Keratinocyte (primary cell): ENCODE measurements around the gene RIMS4. TPM values are rescaled to one million over a fixed set of nuclear protein-coding genes. Genes with fewer than 3 reads are reported as not detected.

Experiments used
- DNase-seq: peaks from one replicate; pipeline ENCODE4 v3.0.0-alpha.2; 2011; ENCODE audit warnings: low read depth, missing footprints, low spot score
- FAIRE-seq: peaks from 2 replicates; lab custom pipeline; 2011; peaks lifted over from hg19 to GRCh38; lab: Jason Lieb, UNC
- H2AFZ ChIP-seq: 2 replicates; pipeline ENCODE4 v1.6.0; 2012; ENCODE audit warnings: low read length, control low read depth, inconsistent platforms; ENCODE audit not compliant: control insufficient read depth
- H3K27ac ChIP-seq: 2 replicates; pipeline ENCODE4 v1.5.1; 2011; ENCODE audit warnings: low read length; ENCODE audit not compliant: control insufficient read depth, insufficient read depth
- H3K27me3 ChIP-seq: 3 replicates; pipeline ENCODE4 v1.6.0; 2011; ENCODE audit warnings: low read length; ENCODE audit not compliant: control insufficient read depth, insufficient read depth; ENCODE audit errors: extremely low read depth
- H3K36me3 ChIP-seq, 2 experiments: 2 replicates in 1 of 2; 3 replicates in 1 of 2; pipeline ENCODE4 v1.5.1; 2011; ENCODE audit warnings: low read length in 2 of 2, mild to moderate bottlenecking in 1 of 2; ENCODE audit not compliant: control insufficient read depth in 2 of 2, insufficient read depth in 2 of 2; ENCODE audit errors: extremely low read depth in 1 of 2
- H3K4me1 ChIP-seq: 3 replicates; pipeline ENCODE4 v1.5.1; 2011; ENCODE audit warnings: low read length; ENCODE audit not compliant: control insufficient read depth, insufficient read depth; ENCODE audit errors: extremely low read depth
- H3K4me2 ChIP-seq: 3 replicates; pipeline ENCODE4 v1.6.0; 2011; ENCODE audit warnings: low read depth, low read length; ENCODE audit not compliant: control insufficient read depth, insufficient read depth; ENCODE audit errors: extremely low read depth
- H3K4me3 ChIP-seq, 3 experiments: fragments of 200-600 bp in 1 of 3; sonication (generic) in 1 of 3; 2 replicates in 2 of 3; 3 replicates in 1 of 3; pipeline ENCODE4 v1.5.1; 2011 to 2016; ENCODE audit warnings: low read length in 3 of 3, mild to moderate bottlenecking in 3 of 3, control low read depth in 2 of 3, inconsistent platforms in 1 of 3, low read depth in 1 of 3, mixed read lengths in 1 of 3, mixed run types in 1 of 3, moderate library complexity in 1 of 3; ENCODE audit not compliant: control insufficient read depth in 2 of 3, insufficient read depth in 2 of 3; ENCODE audit errors: extremely low read depth in 1 of 3
- H3K79me2 ChIP-seq: 2 replicates; pipeline ENCODE4 v1.6.0; 2012; ENCODE audit warnings: low read length; ENCODE audit not compliant: control insufficient read depth, insufficient read depth
- H3K9ac ChIP-seq: 3 replicates; pipeline ENCODE4 v1.6.0; 2011; ENCODE audit warnings: low read length; ENCODE audit not compliant: control insufficient read depth, insufficient read depth; ENCODE audit errors: extremely low read depth
- H3K9me1 ChIP-seq: 3 replicates; pipeline ENCODE4 v1.6.0; 2011; ENCODE audit warnings: low read length; ENCODE audit not compliant: control insufficient read depth, insufficient read depth; ENCODE audit errors: extremely low read depth
- H3K9me3 ChIP-seq: 2 replicates; pipeline ENCODE4 v1.5.1; 2012; ENCODE audit warnings: low read depth, low read length; ENCODE audit not compliant: control insufficient read depth
- H4K20me1 ChIP-seq: 3 replicates; pipeline ENCODE4 v1.6.0; 2011; ENCODE audit warnings: low read length; ENCODE audit not compliant: control insufficient read depth, insufficient read depth; ENCODE audit errors: extremely low read depth
- CTCF ChIP-seq, 3 experiments: IDR thresholded peaks in 1 of 3; conservative IDR thresholded peaks in 1 of 3; optimal IDR thresholded peaks in 1 of 3; 2 replicates in 2 of 3; 3 replicates in 1 of 3; pipeline versions ENCODE3 to v1.5.1; 2011; ENCODE audit warnings: low read length in 3 of 3, mild to moderate bottlenecking in 3 of 3, moderate library complexity in 2 of 3, control low read depth in 1 of 3, inconsistent platforms in 1 of 3; ENCODE audit not compliant: insufficient read depth in 2 of 3; ENCODE audit errors: extremely low read depth in 1 of 3
- EZH2 ChIP-seq: IDR thresholded peaks from one replicate; pipeline ENCODE4 v1.6.1; 2012; ENCODE audit warnings: inconsistent platforms, mild to moderate bottlenecking, low read length, moderate library complexity
- dilution Hi-C: fragments of 300-500 bp; cut with MboI; formaldehyde crosslinking; loops from one replicate; pipeline ENCODE4 v1.7.0; 2020; ENCODE audit warnings: low sequenced_read_pairs; ENCODE audit not compliant: extremely low pct_ligation_motif_present
- polyA plus RNA-seq, 5 experiments: library from polyadenylated mRNA; depleted of rRNA in 3 of 5; stranded (reverse) in 3 of 5; stranded (forward) in 1 of 5; unstranded in 1 of 5; fragments of >200 nt; gene quantifications; 1 replicate in 1 of 5; 2 replicates in 3 of 5; 3 replicates in 1 of 5; pipeline versions ENCODE4 v1.2.1 to v1.2.3, GENCODE V29; 2011 to 2012; ENCODE audit warnings: missing spikeins in 2 of 5, low read depth in 1 of 5, low replicate concordance in 1 of 5

The RIMS4 gene
- polyA plus RNA-seq, 1 donor (not counting 4 experiments of a cell fraction or from before 2014, with no cell fraction given): not detected

DNA sequence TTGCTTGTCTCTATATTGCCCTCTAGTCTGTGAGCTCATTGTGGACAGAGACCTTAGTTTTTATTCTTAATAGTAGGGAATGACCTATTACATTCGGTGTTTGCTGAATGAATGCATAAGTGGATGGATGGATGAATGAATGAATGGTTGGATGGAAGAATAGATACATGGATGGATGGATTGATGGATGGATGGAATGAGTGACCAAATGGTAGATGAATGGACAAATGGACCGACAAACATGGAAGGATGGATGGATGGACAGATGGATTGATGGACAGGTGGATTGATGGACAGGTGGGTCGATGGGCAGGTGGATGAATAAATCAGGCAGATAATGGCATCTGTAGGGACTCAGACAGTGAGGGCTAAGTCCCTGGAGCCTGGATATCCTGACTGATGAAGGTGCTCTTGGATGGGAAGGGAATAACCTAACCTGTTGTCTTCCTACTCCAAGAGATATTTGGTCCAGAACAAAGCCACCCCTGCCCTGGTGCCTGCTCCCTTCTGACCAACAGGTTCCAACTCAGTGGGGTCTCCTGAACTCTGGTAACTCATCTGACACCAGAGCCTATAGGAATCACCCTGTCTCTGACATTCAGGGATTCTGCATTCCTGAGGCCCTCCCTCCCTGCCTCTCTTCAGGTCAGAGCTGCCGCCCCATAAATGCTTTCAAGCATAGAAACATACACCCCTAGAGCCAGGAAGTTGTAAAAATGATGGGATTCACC lies 104.8 kb downstream of the RIMS4 start:
- dilution Hi-C loops: no loop called here
- H3K27ac ChIP-seq: no peak overlapping the region

GRCh38 chr20:44704551-44704971 lies 105.8 kb downstream of the RIMS4 start:
- Histone ChIP-seq H3K4me2 (no peak overlapping the region), H3K27me3 (no peaks in the 10 kb centered on the region), H3K79me2 (no peaks in the 10 kb centered on the region), H3K9me1 (no peaks in the 10 kb centered on the region), H2AFZ (no peak overlapping the region), H4K20me1 (no peaks in the 10 kb centered on the region), H3K9ac (no peak overlapping the region), H3K4me3 (no peak overlapping the region), H3K27ac (no peak overlapping the region), H3K36me3 (no peaks in the 10 kb centered on the region), H3K4me1 (no peaks in the 10 kb centered on the region), H3K9me3 (no peaks in the 10 kb centered on the region)
- dilution Hi-C loops: no loop called here
- TF ChIP-seq CTCF (optimal IDR thresholded peaks at IDR 0.05 in 1 of 3, IDR thresholded peaks at IDR 0.05 in 1 of 3, conservative IDR thresholded peaks at IDR 0.05 in 1 of 3; ENCODE audit: extremely low read depth in 1 of 3, insufficient read depth in 2 of 3, low read length in 3 of 3) (no peak), EZH2 (no peak)
- DNase-seq (no peak), FAIRE-seq (no peak)

More for the DNA sequence above, 104.8 kb downstream of the RIMS4 start:
- Histone ChIP-seq H3K27me3 (no peaks in the 10 kb centered on the region), H3K4me1 (no peaks in the 10 kb centered on the region), H4K20me1 (no peaks in the 10 kb centered on the region), H3K36me3 (no peaks in the 10 kb centered on the region), H3K4me2 (no peak overlapping the region), H3K9me3 (no peaks in the 10 kb centered on the region), H3K9ac (no peak overlapping the region), H3K79me2 (no peaks in the 10 kb centered on the region), H3K4me3 (no peak overlapping the region), H2AFZ (no peak overlapping the region), H3K9me1 (no peaks in the 10 kb centered on the region)
- FAIRE-seq (no peak), DNase-seq (no peak)
- TF ChIP-seq EZH2 (no peak), CTCF (optimal IDR thresholded peaks at IDR 0.05 in 1 of 3, IDR thresholded peaks at IDR 0.05 in 1 of 3, conservative IDR thresholded peaks at IDR 0.05 in 1 of 3; ENCODE audit: extremely low read depth in 1 of 3, insufficient read depth in 2 of 3, low read length in 3 of 3) (no peak)
